Right lung (tissue), 5 donors: ENCODE results near the gene PCDHA8. TPM values are rescaled to one million over a fixed set of nuclear protein-coding genes. Genes with fewer than 3 reads are reported as not detected.
"Not testable (repeated sequence)": the region's sequence is repeated elsewhere in the genome, so short reads cannot be mapped to it uniquely, and the experiment has no call there.

Experiments
- DNase-seq, 2 donors: peaks; one replicate each; pipeline ENCODE4 v3.0.0-alpha.2; 2013
- polyA plus RNA-seq, 5 donors: library from polyadenylated mRNA; unstranded; fragments of 120-200 nt; gene quantifications; one replicate each; pipeline versions ENCODE4 v1.2.1 to v1.2.3, GENCODE V29; 2013; ENCODE audit warnings: inconsistent platforms in 1 of 5, low replicate concordance in 1 of 5; ENCODE audit not compliant: insufficient read length in 5 of 5, insufficient read depth in 1 of 5

The PCDHA8 gene
- polyA plus RNA-seq, 5 donors: 0.04 to 0.21 (median 0.12) TPM

DNA sequence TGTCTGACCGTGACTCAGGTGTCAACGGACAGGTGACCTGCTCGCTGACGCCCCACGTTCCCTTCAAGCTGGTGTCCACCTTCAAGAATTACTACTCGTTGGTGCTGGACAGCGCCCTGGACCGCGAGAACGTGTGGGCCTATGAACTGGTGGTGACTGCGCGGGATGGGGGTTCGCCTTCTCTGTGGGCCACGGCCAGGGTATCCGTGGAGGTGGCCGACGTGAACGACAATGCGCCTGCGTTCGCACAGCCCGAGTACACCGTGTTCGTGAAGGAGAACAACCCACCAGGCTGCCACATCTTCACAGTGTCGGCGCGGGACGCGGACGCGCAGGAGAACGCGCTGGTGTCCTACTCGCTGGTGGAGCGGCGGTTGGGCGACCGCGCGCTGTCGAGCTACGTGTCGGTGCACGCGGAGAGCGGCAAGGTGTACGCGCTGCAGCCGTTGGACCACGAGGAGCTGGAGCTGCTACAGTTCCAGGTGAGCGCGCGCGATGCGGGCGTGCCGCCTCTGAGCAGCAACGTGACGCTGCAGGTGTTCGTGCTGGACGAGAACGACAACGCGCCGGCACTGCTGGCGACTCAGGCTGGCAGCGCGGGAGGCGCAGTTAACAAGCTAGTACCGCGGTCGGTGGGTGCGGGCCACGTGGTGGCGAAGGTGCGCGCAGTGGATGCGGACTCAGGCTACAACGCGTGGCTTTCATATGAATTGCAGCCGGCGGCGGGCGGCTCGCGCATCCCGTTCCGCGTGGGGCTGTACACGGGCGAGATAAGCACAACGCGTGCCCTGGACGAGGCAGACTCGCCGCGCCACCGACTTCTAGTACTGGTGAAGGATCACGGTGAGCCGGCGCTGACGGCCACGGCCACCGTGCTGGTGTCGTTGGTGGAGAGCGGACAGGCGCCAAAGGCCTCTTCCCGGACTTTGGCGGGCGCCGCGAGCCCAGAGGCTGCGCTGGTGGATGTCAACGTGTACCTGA lies 29.5 kb downstream of the PCDHA8 start:
- no peak for DNase-seq

- no peak for DNase-seq
Observed at GRCh38 chr5:140875085-140876065, 34.4 kb downstream of the PCDHA8 start, which contains the start of gene PCDHA12. Gene PCDHA12, plus strand, starts transcription at chr5:140875308. Its CDS starts 165 bp downstream, at chr5:140875473.

- DNase-seq: not testable (repeated sequence)
Observed at GRCh38 chr5:140876541-140877261, 35.7 kb downstream of the PCDHA8 start.

DNA sequence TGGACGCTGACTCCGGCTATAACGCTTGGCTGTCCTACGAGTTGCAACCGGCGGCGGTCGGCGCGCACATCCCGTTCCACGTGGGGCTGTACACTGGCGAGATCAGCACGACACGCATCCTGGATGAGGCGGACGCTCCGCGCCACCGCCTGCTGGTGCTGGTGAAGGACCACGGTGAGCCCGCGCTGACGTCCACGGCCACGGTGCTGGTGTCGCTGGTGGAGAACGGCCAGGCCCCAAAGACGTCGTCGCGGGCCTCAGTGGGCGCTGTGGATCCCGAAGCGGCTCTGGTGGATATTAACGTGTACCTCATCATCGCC lies 36.2 kb downstream of the PCDHA8 start:
- no peak for DNase-seq

- peak in 1 of 2 donors; percentile 1 for DNase-seq
Observed at GRCh38 chr5:140881889-140882590, 41.1 kb downstream of the PCDHA8 start, which contains the start of gene PCDHA13. Gene PCDHA13, plus strand, starts transcription at chr5:140882124. Its CDS starts 145 bp downstream, at chr5:140882269.

DNA sequence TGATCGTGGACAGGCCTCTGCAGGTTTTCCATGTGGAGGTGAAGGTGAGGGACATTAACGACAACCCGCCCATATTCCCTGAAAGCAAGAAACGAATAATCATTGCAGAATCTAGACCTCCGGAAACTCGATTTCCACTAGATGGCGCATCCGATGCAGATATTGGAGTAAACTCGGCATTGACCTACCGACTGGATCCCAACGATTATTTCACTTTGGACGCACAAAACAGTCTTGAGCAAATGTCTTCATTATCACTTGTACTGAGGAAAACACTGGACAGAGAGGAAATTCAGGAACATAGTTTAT lies 41.6 kb downstream of the PCDHA8 start:
- no peak for DNase-seq

DNA sequence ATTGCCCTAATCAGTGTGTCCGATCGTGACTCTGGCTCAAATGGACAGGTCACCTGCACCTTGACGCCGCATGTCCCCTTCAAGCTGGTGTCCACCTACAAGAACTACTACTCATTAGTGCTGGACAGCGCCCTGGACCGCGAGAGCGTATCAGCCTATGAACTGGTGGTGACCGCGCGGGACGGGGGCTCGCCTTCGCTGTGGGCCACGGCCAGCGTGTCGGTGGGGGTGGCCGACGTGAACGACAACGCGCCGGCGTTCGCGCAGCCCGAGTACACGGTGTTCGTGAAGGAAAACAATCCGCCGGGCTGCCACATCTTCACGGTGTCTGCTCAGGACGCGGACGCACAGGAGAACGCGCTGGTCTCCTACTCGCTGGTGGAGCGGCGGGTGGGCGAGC lies 42.4 kb downstream of the PCDHA8 start:
- DNase-seq: no peak

- no peak for DNase-seq
Observed at GRCh38 chr5:140883927-140884697, 43.1 kb downstream of the PCDHA8 start.

Other genes with a start within 250 kb of the PCDHA8 start
- gene CD14, start 208.0 kb upstream of the PCDHA8 start, polyA plus RNA-seq: 10 to 100 TPM; 12.1 to 27.7 (median 16.8) TPM
- gene TMCO6, start 201.7 kb upstream of the PCDHA8 start, polyA plus RNA-seq: 10 to 100 TPM; 18.0 to 22.1 (median 20.0) TPM
- gene NDUFA2, start 193.6 kb upstream of the PCDHA8 start, polyA plus RNA-seq: 10 to 100 TPM; 50.2 to 85.8 (median 61.8) TPM
- gene IK, start 193.4 kb upstream of the PCDHA8 start, polyA plus RNA-seq: 100 to 1,000 TPM; 140 to 196 (median 152) TPM
- 10 to 100 TPM; 15.3 to 21.5 (median 20.5) TPM for gene WDR55, start 176.3 kb upstream of the PCDHA8 start, polyA plus RNA-seq
- gene DND1, start 167.6 kb upstream of the PCDHA8 start, polyA plus RNA-seq: under 1 TPM in 3 of 5 donors, not detected in 2; 0.55 to 0.70 (median 0.68) TPM
- 10 to 100 TPM; 71.4 to 77.3 (median 73.1) TPM for gene HARS1, start 149.8 kb upstream of the PCDHA8 start, polyA plus RNA-seq
- gene HARS2, start 149.7 kb upstream of the PCDHA8 start, polyA plus RNA-seq: 10 to 100 TPM; 42.4 to 56.4 (median 49.8) TPM
- 100 to 1,000 TPM in 4 of 5 donors, 10 to 100 TPM in 1; 95.6 to 151 (median 114) TPM for gene ZMAT2, start 140.7 kb upstream of the PCDHA8 start, polyA plus RNA-seq
- under 1 TPM; 0.07 to 0.18 (median 0.09) TPM for gene PCDHA1, start 55.0 kb upstream of the PCDHA8 start, polyA plus RNA-seq
- under 1 TPM; 0.14 to 0.34 (median 0.31) TPM for gene PCDHA2, start 46.3 kb upstream of the PCDHA8 start, polyA plus RNA-seq
- gene PCDHA3, start 40.1 kb upstream of the PCDHA8 start, polyA plus RNA-seq: under 1 TPM; 0.19 to 0.40 (median 0.27) TPM
- gene PCDHA4, start 34.1 kb upstream of the PCDHA8 start, polyA plus RNA-seq: under 1 TPM; 0.27 to 0.50 (median 0.44) TPM
- gene PCDHA5, start 19.6 kb upstream of the PCDHA8 start, polyA plus RNA-seq: under 1 TPM; 0.06 to 0.12 (median 0.09) TPM
- under 1 TPM; 0.21 to 0.37 (median 0.29) TPM for gene PCDHA6, start 13.2 kb upstream of the PCDHA8 start, polyA plus RNA-seq
- gene PCDHA7, start 6.9 kb upstream of the PCDHA8 start, polyA plus RNA-seq: under 1 TPM; 0.32 to 0.67 (median 0.44) TPM
- under 1 TPM; 0.04 to 0.10 (median 0.05) TPM for gene PCDHA9, start 7.2 kb downstream of the PCDHA8 start, polyA plus RNA-seq
- gene PCDHA10, start 14.7 kb downstream of the PCDHA8 start, polyA plus RNA-seq: under 1 TPM; 0.10 to 0.67 (median 0.36) TPM
- gene PCDHA11, start 27.8 kb downstream of the PCDHA8 start, polyA plus RNA-seq: under 1 TPM; 0.09 to 0.74 (median 0.32) TPM
- under 1 TPM; 0.08 to 0.14 (median 0.09) TPM for gene PCDHA12, start 34.1 kb downstream of the PCDHA8 start, polyA plus RNA-seq
- gene PCDHA13, start 40.9 kb downstream of the PCDHA8 start, polyA plus RNA-seq: under 1 TPM; 0.08 to 0.42 (median 0.11) TPM
- gene PCDHAC1, start 85.1 kb downstream of the PCDHA8 start, polyA plus RNA-seq: under 1 TPM; 0.23 to 0.53 (median 0.30) TPM
- 1 to 10 TPM; 2.4 to 4.3 (median 3.5) TPM for gene PCDHAC2, start 125.3 kb downstream of the PCDHA8 start, polyA plus RNA-seq
- under 1 TPM; 0.06 to 0.20 (median 0.11) TPM for gene PCDHB1, start 210.2 kb downstream of the PCDHA8 start, polyA plus RNA-seq